Right atrium auricular region (tissue), 2 donors: ENCODE results near the gene SETD2. TPM values are rescaled to one million over a fixed set of nuclear protein-coding genes. Genes with fewer than 3 reads are reported as not detected.
"Not testable (repeated sequence)": the region's sequence is repeated elsewhere in the genome, so short reads cannot be mapped to it uniquely, and the experiment has no call there.

Source experiments
- DNase-seq: peaks from one replicate; pipeline ENCODE4 v3.0.0-alpha.2; 2019; ENCODE audit warnings: low spot score
- H3K27ac ChIP-seq, 2 donors: fragments of 200-600 bp; sonication (generic); 1 replicate in 1 of 2; 2 replicates in 1 of 2; pipeline ENCODE4 v1.5.1; 2016 to 2019
- H3K27me3 ChIP-seq, 2 donors: fragments of 200-600 bp; sonication (generic); one replicate each; pipeline versions ENCODE4 v1.5.1 to v1.6.0; 2017 to 2019
- H3K36me3 ChIP-seq: fragments of 200-600 bp; sonication (generic); one replicate; pipeline ENCODE4 v1.5.1; 2016
- H3K4me1 ChIP-seq, 2 donors: fragments of 200-600 bp; sonication (generic); one replicate each; pipeline versions ENCODE4 v1.5.1 to v1.6.0; 2017 to 2019
- H3K4me3 ChIP-seq, 2 donors: fragments of 200-600 bp; sonication (generic); 1 replicate in 1 of 2; 2 replicates in 1 of 2; pipeline ENCODE4 v1.5.1; 2017 to 2019; ENCODE audit warnings: mild to moderate bottlenecking in 1 of 2, moderate library complexity in 1 of 2
- H3K9me3 ChIP-seq, 2 donors: fragments of 200-600 bp; sonication (generic); one replicate each; pipeline ENCODE4 v1.5.1; 2019
- CTCF ChIP-seq, 2 donors: fragments of 200-600 bp; sonication (generic); IDR thresholded peaks; one replicate each; pipeline ENCODE4 v1.5.1; 2019; ENCODE audit warnings: antibody characterized with exemption in 2 of 2
- total RNA-seq, 2 donors: library from RNA; depleted of rRNA; stranded (reverse); fragments of >200 nt; gene quantifications; one replicate each; pipeline ENCODE4 v1.1.0, GENCODE V29; 2016

The SETD2 gene
- total RNA-seq, 2 donors from 2014 or later = 26.8 to 34.2 TPM

DNA sequence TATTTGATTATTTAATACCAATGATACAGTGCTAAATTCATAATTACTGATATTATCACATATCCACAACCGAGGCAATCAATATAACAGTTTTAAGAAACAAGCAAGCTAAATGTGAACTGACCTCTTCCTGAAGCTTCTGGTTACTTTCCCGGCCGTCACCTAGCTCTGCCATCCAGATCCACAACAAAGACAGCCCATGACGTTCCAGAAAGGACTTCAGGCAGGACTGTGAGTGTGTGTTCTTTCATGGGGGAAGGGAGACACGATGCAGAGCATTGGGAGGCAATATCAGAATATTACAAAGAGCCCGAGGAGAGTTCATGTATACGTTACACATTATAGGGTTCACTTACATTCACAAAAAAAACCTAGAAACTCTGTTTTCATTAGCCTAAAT lies 77.8 kb downstream of the SETD2 start:
- Histone ChIP-seq H3K4me1 (no peaks in the 10 kb centered on the region), H3K27me3 (no peaks in the 10 kb centered on the region), H3K9me3 (no peaks in the 10 kb centered on the region), H3K4me3 (no peak overlapping the region), H3K36me3 (peaks cover 44% of the 10 kb centered on the region), H3K27ac (no peak overlapping the region)
- no peak for DNase-seq
- TF ChIP-seq CTCF (IDR thresholded peaks at IDR 0.05) = no peak

- no peak for DNase-seq
- H3K9me3 ChIP-seq = no peaks in the 10 kb centered on the region
- H3K4me1 ChIP-seq = no peaks in the 10 kb centered on the region
- TF ChIP-seq CTCF (IDR thresholded peaks at IDR 0.05) = no peak
- H3K36me3 ChIP-seq = peaks cover 56% of the 10 kb centered on the region
- no peaks in the 10 kb centered on the region for H3K27me3 ChIP-seq
- H3K4me3 ChIP-seq = no peak overlapping the region
- H3K27ac ChIP-seq = no peak overlapping the region
These were observed 80.1 kb downstream of the SETD2 start for GRCh38 chr3:47083786-47084185.

GRCh38 chr3:47082519-47082918 lies 81.4 kb downstream of the SETD2 start:
- Histone ChIP-seq H3K4me3 (no peak overlapping the region), H3K4me1 (no peaks in the 10 kb centered on the region), H3K27ac (no peak overlapping the region), H3K36me3 (peaks cover 56% of the 10 kb centered on the region), H3K9me3 (no peaks in the 10 kb centered on the region), H3K27me3 (no peaks in the 10 kb centered on the region)
- no peak for TF ChIP-seq CTCF (IDR thresholded peaks at IDR 0.05)
- no peak for DNase-seq

- TF ChIP-seq CTCF (IDR thresholded peaks at IDR 0.05) = no peak
- H3K27ac ChIP-seq = no peak overlapping the region
- DNase-seq = no peak
- H3K27me3 ChIP-seq = no peaks in the 10 kb centered on the region
- peaks cover 37% of the 10 kb centered on the region for H3K36me3 ChIP-seq
- H3K9me3 ChIP-seq = no peaks in the 10 kb centered on the region
- H3K4me1 ChIP-seq = no peaks in the 10 kb centered on the region
- H3K4me3 ChIP-seq = no peak overlapping the region
These were observed 84.5 kb downstream of the SETD2 start for GRCh38 chr3:47079432-47079831.

- Histone ChIP-seq H3K4me1 (no peaks in the 10 kb centered on the region), H3K27ac (no peak overlapping the region), H3K4me3 (no peak overlapping the region), H3K9me3 (no peaks in the 10 kb centered on the region), H3K36me3 (no peaks in the 10 kb centered on the region), H3K27me3 (no peaks in the 10 kb centered on the region)
- TF ChIP-seq CTCF (IDR thresholded peaks at IDR 0.05) = no peak
- DNase-seq = no peak
These were observed 90.2 kb downstream of the SETD2 start for GRCh38 chr3:47073685-47074084.

GRCh38 chr3:47070770-47071169 lies 93.1 kb downstream of the SETD2 start:
- H3K4me3 ChIP-seq = no peak overlapping the region
- no peaks in the 10 kb centered on the region for H3K27me3 ChIP-seq
- H3K27ac ChIP-seq = no peak overlapping the region
- no peaks in the 10 kb centered on the region for H3K9me3 ChIP-seq
- peaks cover 9% of the 10 kb centered on the region for H3K36me3 ChIP-seq
- TF ChIP-seq CTCF (IDR thresholded peaks at IDR 0.05) = no peak
- DNase-seq = no peak
- H3K4me1 ChIP-seq = no peaks in the 10 kb centered on the region

DNA sequence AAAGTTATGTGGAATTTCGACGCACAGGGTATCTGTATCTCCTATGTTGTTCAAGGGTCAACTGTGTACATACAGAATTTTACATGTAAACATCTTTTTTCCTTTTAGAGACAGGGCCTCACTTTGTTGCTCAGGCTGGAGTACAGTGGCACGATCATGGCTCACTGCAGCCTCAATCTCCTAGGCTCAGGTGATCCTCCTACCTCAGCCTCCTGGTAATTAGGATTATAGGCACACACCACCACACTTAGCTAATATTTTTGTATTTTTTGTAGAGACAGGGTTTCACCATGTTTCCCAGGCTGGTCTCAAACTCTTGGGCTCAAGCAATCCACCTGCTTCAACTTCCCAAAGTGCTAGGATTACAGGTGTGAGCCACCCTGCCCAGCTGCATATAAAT lies 97.7 kb downstream of the SETD2 start:
- DNase-seq, H3K4me3 ChIP-seq, H3K4me1 ChIP-seq, H3K27ac ChIP-seq, H3K27me3 ChIP-seq, H3K9me3 ChIP-seq: not testable (repeated sequence)
- peaks cover 39% of the 10 kb centered on the region for H3K36me3 ChIP-seq
